Hepatocyte (in vitro differentiated cells): ENCODE data around the gene NEURL2.

ENCODE experiments used
- CTCF ChIP-seq: fragments of 200-600 bp; sonication (generic); IDR thresholded peaks from 2 replicates; pipeline ENCODE4 v1.5.1; 2016; ENCODE audit warnings: antibody characterized with exemption, mild to moderate bottlenecking; ENCODE audit not compliant: poor library complexity
- EZH2phosphoT487 ChIP-seq: fragments of 200-600 bp; sonication (generic); IDR thresholded peaks from one replicate; pipeline ENCODE4 v1.6.1; 2018; ENCODE audit warnings: antibody characterized with exemption, mild to moderate bottlenecking, low read depth, moderate library complexity; ENCODE audit not compliant: unreplicated experiment, severe bottlenecking

DNA sequence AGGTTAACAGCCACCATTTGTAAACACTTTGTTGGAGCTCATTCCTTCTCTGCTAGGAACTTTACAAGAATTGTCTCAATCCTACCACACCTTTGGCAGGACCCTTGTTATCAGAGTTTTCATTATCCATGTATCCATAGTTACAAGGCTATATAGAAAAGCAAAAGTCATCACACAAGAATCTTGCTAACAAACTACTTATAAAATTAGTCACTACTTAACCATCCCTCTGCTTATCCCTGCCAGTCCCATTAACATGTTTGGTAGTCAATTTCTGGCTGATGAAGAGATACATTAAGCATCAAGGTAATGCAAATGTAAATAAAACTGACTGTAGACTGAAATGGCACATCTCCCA is 23.2 kb downstream of the NEURL2 start:
- TF ChIP-seq EZH2phosphoT487 (no peak), CTCF (no peak)
